ENCODE data around the gene MAFB. TPM values are rescaled to one million over a fixed set of nuclear protein-coding genes. Genes with fewer than 3 reads are reported as not detected.

The MAFB gene
- total and polyA plus RNA-seq, 7 experiments from 2014 or later, result 0.12 to 139 (median 4.4) TPM; not detected in 2

DNA sequence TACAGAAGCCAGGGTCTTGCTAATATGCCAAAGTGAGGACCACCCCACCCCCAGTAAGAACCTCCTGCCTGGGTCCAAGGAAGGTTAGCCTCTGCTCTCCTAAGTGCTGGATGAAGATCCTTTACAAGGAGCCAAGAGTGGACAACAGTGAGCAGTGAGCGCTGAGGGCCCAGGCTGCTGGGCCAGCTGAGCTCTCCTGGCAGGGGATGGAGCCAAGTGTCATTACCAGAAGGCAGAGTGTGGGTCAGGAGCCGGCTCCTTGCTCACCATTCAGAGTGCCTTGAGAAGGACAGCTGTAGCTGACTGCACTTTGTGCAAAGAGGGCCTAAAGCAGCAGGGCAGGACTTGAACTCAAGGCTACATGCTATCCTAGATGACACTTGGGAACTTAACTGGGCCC, 16.9 kb downstream of the MAFB start:
- intact Hi-C loops (cut with micrococcal nuclease), result no loop called here
- ChIA-PET POLR2A (no interaction called here), CTCF (no interaction called here)
- H3K9me3 Mint-ChIP-seq, result peaks cover 0 to 5% (median 0%) of the 10 kb centered on the region in 11 donors
- Histone ChIP-seq H3K4me1 (ENCODE audit: control insufficient read depth in 2 of 2, insufficient read depth in 2 of 2, low read length in 2 of 2) (no peaks in the 10 kb centered on the region), H3K27ac (ENCODE audit: low read depth, low read length) (no peak overlapping the region), H3K4me3 (ENCODE audit: low read length) (no peak overlapping the region), H3K27me3 (ENCODE audit: control insufficient read depth in 2 of 2, insufficient read depth in 2 of 2, low read length in 2 of 2) (no peaks in the 10 kb centered on the region), H3K36me3 (ENCODE audit: control insufficient read depth in 2 of 3, insufficient read depth in 3 of 3, low read length in 3 of 3) (no peaks in the 10 kb centered on the region), H3K9me3 (ENCODE audit: control insufficient read depth in 2 of 3, low read length in 3 of 3) (no peaks in the 10 kb centered on the region)
- no peaks in the 10 kb centered on the region for H3K36me3 Mint-ChIP-seq
- ATAC-seq, result no peak
- no peaks in the 10 kb centered on the region for H3K4me1 Mint-ChIP-seq
- DNase-seq, result no peak
- peaks cover 16 to 37% (median 28%) of the 10 kb centered on the region in 5 donors for H3K27me3 Mint-ChIP-seq
- no peak overlapping the region for H3K27ac Mint-ChIP-seq
- no peak overlapping the region for H3K4me3 Mint-ChIP-seq

DNA sequence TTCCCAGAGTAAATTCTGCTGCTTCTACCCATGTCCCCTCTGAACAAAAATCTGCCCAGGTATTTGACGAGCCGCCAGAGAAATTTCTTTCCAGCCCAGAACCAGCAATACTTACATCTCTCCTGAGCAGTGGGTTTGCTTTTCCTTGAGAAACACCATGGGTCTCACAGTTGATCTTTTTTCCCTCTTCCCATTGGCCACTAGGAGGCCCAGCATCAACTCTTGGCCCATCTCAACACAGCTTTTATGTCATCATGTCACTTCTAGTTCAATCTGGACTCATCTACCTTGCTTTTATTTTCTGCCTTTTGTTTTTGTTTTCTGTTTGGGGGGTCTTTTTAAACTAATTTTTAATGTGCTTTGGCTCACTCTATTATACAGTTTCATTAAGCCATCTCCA, 18.8 kb downstream of the MAFB start:
- ATAC-seq, result no peak
- Histone ChIP-seq H3K27me3 (ENCODE audit: control insufficient read depth in 2 of 2, insufficient read depth in 2 of 2, low read length in 2 of 2) (no peaks in the 10 kb centered on the region), H3K9me3 (ENCODE audit: control insufficient read depth in 2 of 3, low read length in 3 of 3) (no peaks in the 10 kb centered on the region), H3K4me3 (ENCODE audit: low read length) (no peak overlapping the region), H3K27ac (ENCODE audit: low read depth, low read length) (no peak overlapping the region), H3K36me3 (ENCODE audit: control insufficient read depth in 2 of 3, insufficient read depth in 3 of 3, low read length in 3 of 3) (no peaks in the 10 kb centered on the region), H3K4me1 (ENCODE audit: control insufficient read depth in 2 of 2, insufficient read depth in 2 of 2, low read length in 2 of 2) (no peaks in the 10 kb centered on the region)
- POLR2A ChIA-PET, result no interaction called here
- CTCF ChIA-PET, result no interaction called here
- no peaks in the 10 kb centered on the region for H3K4me1 Mint-ChIP-seq
- no peaks in the 10 kb centered on the region for H3K36me3 Mint-ChIP-seq
- H3K9me3 Mint-ChIP-seq, result peaks cover 0 to 5% (median 0%) of the 10 kb centered on the region in 11 donors
- H3K27me3 Mint-ChIP-seq, result peaks cover 6 to 24% (median 19%) of the 10 kb centered on the region in 5 donors
- no peak overlapping the region for H3K27ac Mint-ChIP-seq
- no peak for DNase-seq
- H3K4me3 Mint-ChIP-seq, result no peak overlapping the region
- intact Hi-C loops (cut with micrococcal nuclease), result no loop called here

DNA sequence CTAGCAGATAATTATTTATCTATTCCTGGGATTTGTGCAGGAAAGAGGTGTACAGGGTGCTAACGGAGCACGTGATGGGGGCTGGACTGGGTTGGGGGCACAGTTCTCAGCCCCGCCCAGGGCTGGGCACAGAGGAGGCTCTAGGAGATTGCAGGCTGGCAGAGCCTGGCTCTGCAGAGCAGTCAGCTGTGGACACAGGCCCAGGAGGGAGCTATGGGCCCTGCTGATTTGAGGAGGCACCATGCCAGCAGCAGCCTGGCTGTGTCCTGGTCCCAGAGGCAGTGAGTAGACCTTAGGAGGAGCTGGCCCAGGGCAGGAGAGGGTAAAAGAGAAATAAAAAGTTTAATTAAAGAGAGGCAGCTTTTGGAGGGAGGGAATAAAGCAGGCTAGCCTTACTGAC, 19.3 kb downstream of the MAFB start:
- ATAC-seq (no peak), DNase-seq (no peak)
- Histone ChIP-seq H3K27me3 (ENCODE audit: control insufficient read depth in 2 of 2, insufficient read depth in 2 of 2, low read length in 2 of 2) (no peaks in the 10 kb centered on the region), H3K4me1 (ENCODE audit: control insufficient read depth in 2 of 2, insufficient read depth in 2 of 2, low read length in 2 of 2) (no peaks in the 10 kb centered on the region), H3K36me3 (ENCODE audit: control insufficient read depth in 2 of 3, insufficient read depth in 3 of 3, low read length in 3 of 3) (no peaks in the 10 kb centered on the region), H3K27ac (ENCODE audit: low read depth, low read length) (no peak overlapping the region), H3K4me3 (ENCODE audit: low read length) (no peak overlapping the region), H3K9me3 (ENCODE audit: control insufficient read depth in 2 of 3, low read length in 3 of 3) (no peaks in the 10 kb centered on the region)
- ChIA-PET CTCF (no interaction called here), POLR2A (no interaction called here)
- no peak overlapping the region for H3K27ac Mint-ChIP-seq
- H3K27me3 Mint-ChIP-seq, result peaks cover 1 to 24% (median 15%) of the 10 kb centered on the region in 5 donors
- no peaks in the 10 kb centered on the region for H3K36me3 Mint-ChIP-seq
- H3K4me1 Mint-ChIP-seq, result no peaks in the 10 kb centered on the region
- intact Hi-C loops (cut with micrococcal nuclease), result no loop called here
- no peak overlapping the region for H3K4me3 Mint-ChIP-seq
- peaks cover 0 to 5% (median 0%) of the 10 kb centered on the region in 11 donors for H3K9me3 Mint-ChIP-seq

DNA sequence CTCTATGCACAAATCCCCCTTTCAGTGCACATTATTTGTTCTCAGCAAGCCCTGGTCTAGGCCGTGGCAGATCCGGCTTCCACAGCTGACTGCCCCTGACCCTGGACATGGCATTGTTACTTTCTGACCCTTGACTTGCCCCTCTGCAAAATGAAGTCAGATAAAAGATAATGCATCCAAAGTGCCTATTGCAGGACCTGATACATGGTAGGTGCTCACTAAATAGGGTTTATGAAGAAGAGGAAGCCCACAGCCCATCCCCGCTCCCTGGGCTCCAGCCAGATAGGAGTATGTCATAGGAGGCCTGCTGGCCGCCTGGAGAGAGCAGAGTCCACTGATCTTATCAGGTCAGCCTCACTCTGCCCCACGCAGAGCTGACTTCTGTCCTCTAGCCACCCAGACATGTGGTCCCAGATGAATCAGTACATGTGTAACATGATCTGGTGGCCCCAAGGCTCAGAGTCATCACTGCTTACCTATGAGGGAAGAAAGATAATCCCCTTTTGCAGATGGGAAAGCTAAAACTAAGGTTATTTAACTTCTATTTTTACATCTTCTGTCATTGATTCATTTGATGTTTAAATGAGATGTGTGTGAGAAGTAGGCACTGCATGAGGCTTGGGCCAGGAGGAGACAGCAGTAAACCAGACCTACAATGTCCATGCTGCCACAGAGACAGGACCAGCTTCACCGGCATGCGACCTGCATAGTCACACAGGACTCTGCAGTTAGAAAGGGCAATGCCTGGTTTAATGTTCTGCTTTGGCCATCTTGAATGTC, 20.4 kb downstream of the MAFB start:
- peaks cover 0 to 20% (median 10%) of the 10 kb centered on the region in 5 donors for H3K27me3 Mint-ChIP-seq

DNA sequence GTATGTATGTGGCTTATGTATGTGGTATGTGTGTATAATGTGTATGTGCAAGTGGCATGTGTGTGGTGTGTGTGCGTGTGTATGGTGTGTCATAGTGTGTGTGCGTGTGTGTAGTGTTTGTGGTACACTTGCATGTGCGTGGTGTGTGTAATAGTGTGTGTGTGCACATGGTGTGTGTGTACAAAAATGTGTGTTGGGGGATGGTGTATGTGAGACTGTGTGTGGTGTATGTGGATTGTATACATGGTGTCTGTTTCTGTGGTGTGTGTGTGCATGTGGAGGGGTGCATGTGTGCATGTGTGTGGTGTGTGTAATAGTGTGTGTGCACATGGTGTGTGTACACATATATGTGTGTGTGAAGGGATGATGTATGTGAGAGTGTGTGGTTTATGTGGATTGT, 21.5 kb downstream of the MAFB start:
- Histone ChIP-seq H3K27ac (ENCODE audit: low read depth, low read length) (no peak overlapping the region), H3K27me3 (ENCODE audit: control insufficient read depth in 2 of 2, insufficient read depth in 2 of 2, low read length in 2 of 2) (no peaks in the 10 kb centered on the region), H3K9me3 (ENCODE audit: control insufficient read depth in 2 of 3, low read length in 3 of 3) (no peaks in the 10 kb centered on the region), H3K4me1 (ENCODE audit: control insufficient read depth in 2 of 2, insufficient read depth in 2 of 2, low read length in 2 of 2) (no peaks in the 10 kb centered on the region), H3K4me3 (ENCODE audit: low read length) (no peak overlapping the region), H3K36me3 (ENCODE audit: control insufficient read depth in 2 of 3, insufficient read depth in 3 of 3, low read length in 3 of 3) (no peaks in the 10 kb centered on the region)
- POLR2A ChIA-PET, result no interaction called here
- CTCF ChIA-PET, result no interaction called here
- no peaks in the 10 kb centered on the region for H3K36me3 Mint-ChIP-seq
- H3K9me3 Mint-ChIP-seq, result peaks cover 0 to 5% (median 0%) of the 10 kb centered on the region in 11 donors
- peaks cover 0 to 16% (median 6%) of the 10 kb centered on the region in 5 donors for H3K27me3 Mint-ChIP-seq
- no peak overlapping the region for H3K27ac Mint-ChIP-seq
- no peaks in the 10 kb centered on the region for H3K4me1 Mint-ChIP-seq
- ATAC-seq (no peak), DNase-seq (no peak)
- no peak overlapping the region for H3K4me3 Mint-ChIP-seq
- intact Hi-C loops (cut with micrococcal nuclease), result no loop called here

More for the DNA sequence above, 20.4 kb downstream of the MAFB start:
- H3K27me3 ChIP-seq (ENCODE audit: control insufficient read depth in 2 of 2, insufficient read depth in 2 of 2, low read length in 2 of 2), result no peaks in the 10 kb centered on the region
- no peaks in the 10 kb centered on the region for H3K36me3 ChIP-seq (ENCODE audit: control insufficient read depth in 2 of 3, insufficient read depth in 3 of 3, low read length in 3 of 3)
- no peaks in the 10 kb centered on the region for H3K4me1 ChIP-seq (ENCODE audit: control insufficient read depth in 2 of 2, insufficient read depth in 2 of 2, low read length in 2 of 2)
- H3K27ac ChIP-seq (ENCODE audit: low read depth, low read length), result no peak overlapping the region
- no peak overlapping the region for H3K4me3 ChIP-seq (ENCODE audit: low read length)
- no peak for ATAC-seq
- no peak for DNase-seq
- H3K4me3 Mint-ChIP-seq, result no peak overlapping the region
- POLR2A ChIA-PET, result no interaction called here
- peaks cover 0 to 5% (median 0%) of the 10 kb centered on the region in 11 donors for H3K9me3 Mint-ChIP-seq
- H3K4me1 Mint-ChIP-seq, result no peaks in the 10 kb centered on the region
- H3K36me3 Mint-ChIP-seq, result no peaks in the 10 kb centered on the region
- H3K27ac Mint-ChIP-seq, result no peak overlapping the region
- intact Hi-C loops (cut with micrococcal nuclease), result no loop called here
- CTCF ChIA-PET, result no interaction called here
- H3K9me3 ChIP-seq (ENCODE audit: control insufficient read depth in 2 of 3, low read length in 3 of 3), result no peaks in the 10 kb centered on the region

DNA sequence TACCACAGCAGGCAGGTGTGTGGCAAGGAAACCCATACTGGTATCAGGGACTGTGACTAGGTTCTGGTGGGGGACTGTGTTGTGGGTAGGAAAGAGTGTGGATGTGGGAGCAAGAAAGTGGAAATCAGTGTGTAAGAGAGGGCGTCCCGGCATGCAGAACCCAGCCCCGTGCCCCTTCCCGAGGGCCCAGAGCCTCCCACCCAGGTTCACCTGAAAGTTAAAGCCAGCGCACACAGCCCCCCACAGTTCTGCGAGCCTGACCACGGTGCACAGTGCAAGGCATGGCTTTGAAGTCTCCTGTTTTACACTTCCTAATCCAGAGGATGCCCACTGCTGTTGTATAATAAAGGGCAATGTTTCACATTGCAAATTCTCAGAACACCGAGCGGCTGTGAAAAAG, 22.7 kb downstream of the MAFB start:
- H3K27me3 Mint-ChIP-seq, result peaks cover 0 to 8% (median 0%) of the 10 kb centered on the region in 5 donors
- H3K9me3 ChIP-seq (ENCODE audit: control insufficient read depth in 2 of 3, low read length in 3 of 3), result no peaks in the 10 kb centered on the region
- ChIA-PET CTCF (no interaction called here), POLR2A (no interaction called here)
- no peak overlapping the region for H3K4me3 Mint-ChIP-seq
- no peaks in the 10 kb centered on the region for H3K36me3 ChIP-seq (ENCODE audit: control insufficient read depth in 2 of 3, insufficient read depth in 3 of 3, low read length in 3 of 3)
- H3K27me3 ChIP-seq (ENCODE audit: control insufficient read depth in 2 of 2, insufficient read depth in 2 of 2, low read length in 2 of 2), result no peaks in the 10 kb centered on the region
- intact Hi-C loops (cut with micrococcal nuclease), result no loop called here
- no peak for ATAC-seq
- H3K4me1 ChIP-seq (ENCODE audit: control insufficient read depth in 2 of 2, insufficient read depth in 2 of 2, low read length in 2 of 2), result no peaks in the 10 kb centered on the region
- no peak for DNase-seq
- H3K4me1 Mint-ChIP-seq, result no peaks in the 10 kb centered on the region
- H3K36me3 Mint-ChIP-seq, result no peaks in the 10 kb centered on the region
- H3K27ac Mint-ChIP-seq, result no peak overlapping the region
- H3K4me3 ChIP-seq (ENCODE audit: low read length), result no peak overlapping the region
- H3K27ac ChIP-seq (ENCODE audit: low read depth, low read length), result no peak overlapping the region
- peaks cover 0 to 5% (median 0%) of the 10 kb centered on the region in 11 donors for H3K9me3 Mint-ChIP-seq

DNA sequence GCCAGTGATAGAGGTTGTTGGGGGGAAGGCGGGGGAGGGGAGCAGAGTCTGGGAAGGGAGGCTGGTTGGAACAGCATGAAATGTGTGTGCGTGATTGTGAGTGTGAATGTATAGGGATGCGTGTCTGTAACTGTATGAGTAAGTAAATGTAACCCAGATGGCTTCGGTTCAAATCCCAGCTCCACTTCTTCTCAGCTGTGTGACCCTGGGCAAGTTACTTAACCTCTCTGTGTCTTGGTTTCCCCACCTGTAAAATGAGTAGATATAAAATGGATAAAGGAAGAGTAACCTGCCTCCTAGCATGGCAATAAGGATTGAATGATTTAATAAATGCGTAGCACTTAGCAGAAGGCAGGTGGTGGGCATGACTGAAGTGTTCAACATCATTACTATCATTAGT, 24.1 kb downstream of the MAFB start:
- no peak for ATAC-seq
- DNase-seq, result no peak
- H3K27ac ChIP-seq (ENCODE audit: low read depth, low read length), result no peak overlapping the region
- H3K4me3 ChIP-seq (ENCODE audit: low read length), result no peak overlapping the region
- H3K4me1 ChIP-seq (ENCODE audit: control insufficient read depth in 2 of 2, insufficient read depth in 2 of 2, low read length in 2 of 2), result no peaks in the 10 kb centered on the region
- intact Hi-C loops (cut with micrococcal nuclease), result no loop called here
- peaks cover 0 to 4% (median 0%) of the 10 kb centered on the region in 5 donors for H3K27me3 Mint-ChIP-seq
- ChIA-PET CTCF (no interaction called here), POLR2A (no interaction called here)
- H3K27me3 ChIP-seq (ENCODE audit: control insufficient read depth in 2 of 2, insufficient read depth in 2 of 2, low read length in 2 of 2), result no peaks in the 10 kb centered on the region
- no peaks in the 10 kb centered on the region for H3K4me1 Mint-ChIP-seq
- no peaks in the 10 kb centered on the region for H3K36me3 Mint-ChIP-seq
- H3K9me3 ChIP-seq (ENCODE audit: control insufficient read depth in 2 of 3, low read length in 3 of 3), result no peaks in the 10 kb centered on the region
- no peaks in the 10 kb centered on the region for H3K36me3 ChIP-seq (ENCODE audit: control insufficient read depth in 2 of 3, insufficient read depth in 3 of 3, low read length in 3 of 3)
- H3K9me3 Mint-ChIP-seq, result peaks cover 0 to 2% (median 0%) of the 10 kb centered on the region in 11 donors
- no peak overlapping the region for H3K27ac Mint-ChIP-seq
- H3K4me3 Mint-ChIP-seq, result no peak overlapping the region

Measured in naive thymus-derived CD4-positive, alpha-beta T cell (primary cell).